Activated CD4-positive, alpha-beta T cell treated with anti-CD3 and anti-CD28 coated beads, Interleukin-2, amount 10 ng/mL, durations not matched to agents 7 days and 5 days (primary cell): ENCODE data around the gene TIMM23. TPM values are rescaled to one million over a fixed set of nuclear protein-coding genes. Genes with fewer than 3 reads are reported as not detected.
"Not testable (repeated sequence)": the region's sequence is repeated elsewhere in the genome, so short reads cannot be mapped to it uniquely, and the experiment has no call there.

ENCODE experiments used
- CTCF ChIA-PET: fragments of 350-600 bp; sonication (Branson Sonifier 250); formaldehyde crosslinking; loops from one replicate; lab custom pipeline; 2021; ENCODE audit warnings: antibody characterized with exemption; lab: Charles Lee
- POLR2A ChIA-PET: fragments of 350-600 bp; sonication (Branson Sonifier 250); formaldehyde crosslinking; loops from one replicate; lab custom pipeline; 2021; ENCODE audit warnings: antibody characterized with exemption; lab: Charles Lee
- DNase-seq: peaks from one replicate; pipeline ENCODE4 v3.0.0-alpha.2; 2020
- H3K27ac Mint-ChIP-seq: one replicate; pipeline ENCODE4 v1.8.0; 2021; ENCODE audit warnings: mild to moderate bottlenecking, moderate library complexity, mixed read lengths
- H3K27me3 Mint-ChIP-seq: one replicate; pipeline ENCODE4 v1.8.0; 2021; ENCODE audit warnings: mixed read lengths
- H3K36me3 Mint-ChIP-seq: one replicate; pipeline ENCODE4 v1.8.0; 2021; ENCODE audit warnings: low read depth, mixed read lengths
- H3K4me1 Mint-ChIP-seq: one replicate; pipeline ENCODE4 v1.8.0; 2021; ENCODE audit warnings: mixed read lengths
- H3K4me3 Mint-ChIP-seq: one replicate; pipeline ENCODE4 v1.8.0; 2021; ENCODE audit warnings: mild to moderate bottlenecking, moderate library complexity, mixed read lengths
- H3K9me3 Mint-ChIP-seq: one replicate; pipeline ENCODE4 v1.8.0; 2021; ENCODE audit warnings: mixed read lengths
- total RNA-seq, 2 experiments: library from RNA; stranded (reverse); gene quantifications; one replicate each; pipeline ENCODE4 v1.2.3, GENCODE V29; 2021

The TIMM23 gene
- total RNA-seq, 2 experiments from 2014 or later: 49.0 to 54.5 TPM

- DNase-seq: no peak
- ChIA-PET POLR2A (no interaction called here), CTCF (interaction anchor here (0.8 to 1.2 kb wide), 2 partner anchors 19 to 227 kb away, joined by 3 read pairs; no protein-coding TSS in a partner anchor)
- Mint-ChIP-seq H3K27ac (no peak overlapping the region), H3K27me3 (no peaks in the 10 kb centered on the region), H3K36me3 (peaks cover 59% of the 10 kb centered on the region), H3K4me1 (no peaks in the 10 kb centered on the region), H3K4me3 (no peak overlapping the region), H3K9me3 (peaks cover 11% of the 10 kb centered on the region)
These were observed 29.0 kb downstream of the TIMM23 start for GRCh38 chr10:46001187-46001756.

- CTCF ChIA-PET: interaction anchor here (1.2 kb wide), 1 partner anchor 226 kb away, joined by 3 read pairs; no protein-coding TSS in a partner anchor
- H3K27ac Mint-ChIP-seq, DNase-seq, POLR2A ChIA-PET, H3K27me3 Mint-ChIP-seq, H3K4me3 Mint-ChIP-seq, H3K4me1 Mint-ChIP-seq: not testable (repeated sequence)
- H3K36me3 Mint-ChIP-seq: peaks cover 66% of the 10 kb centered on the region
- H3K9me3 Mint-ChIP-seq: peaks cover 11% of the 10 kb centered on the region
These were observed 29.9 kb downstream of the TIMM23 start for GRCh38 chr10:46002189-46002687.

DNA sequence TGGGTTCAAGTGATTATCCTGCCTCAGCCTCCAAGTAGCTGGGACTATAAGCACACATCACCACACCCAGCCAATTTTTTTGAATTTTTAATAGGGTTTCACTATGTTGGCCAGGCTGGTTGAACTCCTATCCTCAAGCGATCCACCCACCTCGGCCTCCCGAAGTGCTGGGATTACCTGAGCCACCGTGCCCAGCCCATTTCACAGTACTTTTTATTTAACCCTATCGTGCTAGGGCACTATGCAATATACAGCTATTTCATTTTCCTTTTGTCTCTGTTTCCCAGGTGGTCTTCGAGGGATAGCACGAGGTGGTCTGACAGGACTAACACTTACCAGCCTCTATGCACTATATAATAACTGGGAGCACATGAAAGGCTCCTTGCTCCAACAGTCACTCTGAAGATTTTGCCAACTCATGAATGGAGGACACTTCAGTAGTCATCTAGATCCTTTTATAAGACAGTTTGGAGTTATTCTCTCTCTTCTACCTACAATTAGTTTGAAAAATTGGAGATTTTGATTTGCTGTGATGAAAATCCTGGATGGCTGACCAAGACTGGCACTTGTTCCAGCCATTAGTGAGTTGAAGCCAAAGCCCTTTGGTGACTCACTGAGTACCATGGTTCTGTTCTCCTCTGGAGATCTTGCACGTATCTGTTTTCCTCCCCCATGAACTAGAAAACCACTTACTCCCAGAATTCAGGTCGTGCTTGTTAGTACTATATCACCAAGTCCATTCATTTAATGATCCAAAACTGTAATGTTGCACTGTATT lies 30.8 kb downstream of the TIMM23 start:
- CTCF ChIA-PET: interaction anchor here (1.7 kb wide), 1 partner anchor 14 kb away, joined by 5 read pairs; no protein-coding TSS in a partner anchor
- POLR2A ChIA-PET: no interaction called here
- peaks cover under 1% of the 10 kb centered on the region for H3K4me1 Mint-ChIP-seq
- peaks cover 10% of the 10 kb centered on the region for H3K9me3 Mint-ChIP-seq
- no peak for DNase-seq
- H3K36me3 Mint-ChIP-seq: peaks cover 66% of the 10 kb centered on the region
- no peaks in the 10 kb centered on the region for H3K27me3 Mint-ChIP-seq
- H3K4me3 Mint-ChIP-seq: no peak overlapping the region
- no peak overlapping the region for H3K27ac Mint-ChIP-seq

DNA sequence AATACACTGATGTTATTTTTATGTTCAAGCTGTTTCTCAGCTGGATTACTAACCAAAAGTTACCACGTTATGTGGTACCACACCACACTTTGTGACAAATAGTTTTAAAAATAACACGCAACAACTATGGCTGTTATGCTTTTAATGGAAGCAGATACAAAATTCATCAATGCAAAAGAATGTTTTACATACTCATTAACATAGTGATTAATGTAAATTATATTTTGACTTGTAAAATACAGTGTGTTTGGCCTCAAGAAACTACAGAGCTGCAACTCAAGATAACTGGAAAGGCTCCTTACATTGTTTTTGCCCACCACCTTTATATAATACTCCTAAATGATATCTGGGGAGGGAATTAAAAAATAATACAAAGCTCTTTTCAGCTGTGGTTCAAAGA lies 32.7 kb downstream of the TIMM23 start:
- Mint-ChIP-seq H3K27me3 (no peaks in the 10 kb centered on the region), H3K4me3 (no peak overlapping the region), H3K36me3 (peaks cover 65% of the 10 kb centered on the region), H3K27ac (no peak overlapping the region), H3K9me3 (no peaks in the 10 kb centered on the region), H3K4me1 (peaks cover 4% of the 10 kb centered on the region)
- ChIA-PET POLR2A (no interaction called here), CTCF (interaction anchor here (1.7 to 2.2 kb wide), 2 partner anchors 12 to 24 kb away, joined by 5 to 6 read pairs; no protein-coding TSS in a partner anchor)
- no peak for DNase-seq

DNA sequence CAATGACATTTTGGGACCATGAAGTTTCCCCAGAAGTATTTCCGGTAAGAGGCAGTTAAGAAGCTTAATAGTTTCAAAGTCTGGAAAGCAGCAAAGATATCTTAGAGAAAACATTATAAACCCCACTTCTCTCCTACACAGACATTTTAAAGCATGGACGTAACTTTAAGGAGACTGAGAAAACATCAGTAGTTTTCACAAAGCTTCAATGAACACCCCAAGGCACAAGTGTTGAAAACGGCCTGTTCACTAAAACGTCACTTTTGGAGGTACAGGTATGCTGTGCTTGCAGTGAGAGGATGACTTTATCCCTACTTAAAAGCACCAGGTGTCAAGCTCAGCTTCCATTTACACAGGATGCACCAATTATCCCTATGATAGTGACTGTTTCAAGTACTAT lies 33.1 kb downstream of the TIMM23 start:
- POLR2A ChIA-PET: no interaction called here
- H3K36me3 Mint-ChIP-seq: peaks cover 67% of the 10 kb centered on the region
- no peak overlapping the region for H3K4me3 Mint-ChIP-seq
- no peaks in the 10 kb centered on the region for H3K27me3 Mint-ChIP-seq
- H3K9me3 Mint-ChIP-seq: no peaks in the 10 kb centered on the region
- no peak for DNase-seq
- CTCF ChIA-PET: interaction anchor here (2.2 kb wide), 1 partner anchor 24 kb away, joined by 6 read pairs; no protein-coding TSS in a partner anchor
- peaks cover 4% of the 10 kb centered on the region for H3K4me1 Mint-ChIP-seq
- H3K27ac Mint-ChIP-seq: no peak overlapping the region

DNA sequence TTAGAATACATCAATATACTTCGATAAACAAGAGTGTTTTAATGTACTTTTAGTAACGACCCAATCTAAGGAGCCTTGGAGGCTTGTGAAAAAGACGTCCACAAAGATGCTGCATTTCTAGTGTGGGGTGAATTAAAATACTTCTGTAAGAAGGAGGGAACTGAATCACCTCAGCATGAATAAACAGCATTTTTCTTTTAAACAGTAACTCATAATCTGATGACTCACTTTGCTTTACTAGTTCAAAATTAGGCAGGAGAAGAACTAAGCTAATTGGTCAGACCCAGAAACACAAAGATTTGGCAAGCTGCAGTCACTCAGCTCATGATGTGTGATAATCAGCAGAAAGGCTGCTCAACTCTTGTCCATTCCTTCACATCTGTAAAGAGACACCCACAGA lies 33.9 kb downstream of the TIMM23 start:
- H3K36me3 Mint-ChIP-seq: peaks cover 74% of the 10 kb centered on the region
- H3K27ac Mint-ChIP-seq: peak overlapping the region; percentile 56
- no peaks in the 10 kb centered on the region for H3K27me3 Mint-ChIP-seq
- CTCF ChIA-PET: interaction anchor here (2.2 kb wide), 2 partner anchors 11 to 23 kb away, joined by 6 read pairs; no protein-coding TSS in a partner anchor
- no peak overlapping the region for H3K4me3 Mint-ChIP-seq
- peaks cover 4% of the 10 kb centered on the region for H3K4me1 Mint-ChIP-seq
- no peak for DNase-seq
- no peaks in the 10 kb centered on the region for H3K9me3 Mint-ChIP-seq
- POLR2A ChIA-PET: interaction anchor here (1.6 kb wide), 1 partner anchor 10 kb away, joined by 4 read pairs; no protein-coding TSS in a partner anchor

- no peaks in the 10 kb centered on the region for H3K9me3 Mint-ChIP-seq
- H3K4me1 Mint-ChIP-seq: peaks cover 10% of the 10 kb centered on the region
- POLR2A ChIA-PET: no interaction called here
- no peak overlapping the region for H3K4me3 Mint-ChIP-seq
- H3K27ac Mint-ChIP-seq: no peak overlapping the region
- peaks cover 70% of the 10 kb centered on the region for H3K36me3 Mint-ChIP-seq
- H3K27me3 Mint-ChIP-seq: no peaks in the 10 kb centered on the region
- CTCF ChIA-PET: no interaction called here
- no peak for DNase-seq
These were observed 40.5 kb downstream of the TIMM23 start for GRCh38 chr10:46012746-46013145.

- no peak for DNase-seq
- Mint-ChIP-seq H3K4me3 (no peak overlapping the region), H3K36me3 (peaks cover 63% of the 10 kb centered on the region), H3K4me1 (peaks cover 18% of the 10 kb centered on the region), H3K27me3 (no peaks in the 10 kb centered on the region), H3K9me3 (no peaks in the 10 kb centered on the region), H3K27ac (no peak overlapping the region)
- ChIA-PET CTCF (interaction anchor here (0.6 kb wide), 1 partner anchor 507 kb away, joined by 3 read pairs; no protein-coding TSS in a partner anchor), POLR2A (no interaction called here)
These were observed 41.9 kb downstream of the TIMM23 start for GRCh38 chr10:46014206-46014605.

DNA sequence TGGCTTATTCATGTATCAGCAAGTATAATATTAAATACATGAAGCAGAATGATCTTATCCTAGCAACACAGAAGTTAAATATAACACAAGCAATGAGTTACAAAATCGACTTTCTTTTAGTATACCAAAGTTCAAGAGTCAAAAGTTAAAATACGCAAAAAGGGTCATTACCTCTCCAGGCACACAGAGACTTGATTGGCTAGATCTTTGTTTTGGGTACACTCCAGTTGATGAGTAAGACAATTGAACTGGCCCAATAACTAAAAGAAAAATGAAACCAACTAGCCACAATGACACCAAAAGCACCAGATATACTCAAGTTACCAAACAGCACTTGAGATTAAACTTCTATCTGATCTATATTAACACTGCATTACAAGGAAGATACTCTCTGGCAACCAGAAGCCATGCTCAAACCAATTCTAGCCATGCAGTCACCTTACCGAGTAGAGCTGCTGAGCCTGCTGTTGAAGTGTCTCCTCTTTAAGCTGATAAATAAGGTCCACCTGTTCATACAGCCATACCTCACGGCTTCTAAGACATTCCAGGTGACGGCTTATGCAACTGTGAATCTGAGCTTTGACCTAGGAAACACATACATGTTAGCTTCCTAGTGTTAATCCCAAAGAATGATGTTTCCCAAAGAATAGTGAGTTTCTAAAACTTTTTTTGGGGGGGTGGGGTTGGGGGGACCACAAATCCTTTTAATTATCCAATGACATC lies 42.6 kb downstream of the TIMM23 start:
- Mint-ChIP-seq H3K27me3 (no peaks in the 10 kb centered on the region), H3K9me3 (no peaks in the 10 kb centered on the region), H3K36me3 (peaks cover 58% of the 10 kb centered on the region), H3K4me1 (peaks cover 24% of the 10 kb centered on the region), H3K27ac (no peak overlapping the region), H3K4me3 (no peak overlapping the region)
- no peak for DNase-seq
- ChIA-PET POLR2A (no interaction called here), CTCF (interaction anchor here (1.5 kb wide), 1 partner anchor 12 kb away, joined by 3 read pairs; no protein-coding TSS in a partner anchor)

DNA sequence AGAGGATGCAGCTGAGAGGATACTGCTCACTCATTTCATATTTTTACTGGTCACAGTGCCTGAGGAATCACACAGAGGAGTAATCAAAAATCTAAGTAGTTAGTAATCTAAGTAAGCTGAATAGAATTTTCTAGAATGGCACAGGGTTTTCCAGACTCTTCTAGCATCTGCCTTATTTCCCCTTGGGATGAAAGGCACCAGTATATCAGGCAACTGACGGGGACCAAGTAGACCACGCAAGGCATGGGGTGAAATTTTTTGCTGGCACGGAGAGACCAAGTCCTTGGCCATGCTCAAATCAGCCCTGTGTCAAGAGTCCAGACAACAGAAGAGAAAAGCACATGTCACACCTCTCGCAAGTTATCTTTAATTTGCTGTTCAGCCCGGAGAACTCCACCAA lies 43.9 kb downstream of the TIMM23 start:
- Mint-ChIP-seq H3K4me1 (peaks cover 38% of the 10 kb centered on the region), H3K4me3 (no peak overlapping the region), H3K27me3 (no peaks in the 10 kb centered on the region), H3K36me3 (peaks cover 48% of the 10 kb centered on the region), H3K9me3 (no peaks in the 10 kb centered on the region), H3K27ac (no peak overlapping the region)
- CTCF ChIA-PET: interaction anchor here (1.5 to 1.9 kb wide), 2 partner anchors 10 to 12 kb away, joined by 3 to 5 read pairs; no protein-coding TSS in a partner anchor
- DNase-seq: no peak
- POLR2A ChIA-PET: interaction anchor here (1.5 kb wide), 1 partner anchor 9 kb away, joined by 4 read pairs; no protein-coding TSS in a partner anchor

DNA sequence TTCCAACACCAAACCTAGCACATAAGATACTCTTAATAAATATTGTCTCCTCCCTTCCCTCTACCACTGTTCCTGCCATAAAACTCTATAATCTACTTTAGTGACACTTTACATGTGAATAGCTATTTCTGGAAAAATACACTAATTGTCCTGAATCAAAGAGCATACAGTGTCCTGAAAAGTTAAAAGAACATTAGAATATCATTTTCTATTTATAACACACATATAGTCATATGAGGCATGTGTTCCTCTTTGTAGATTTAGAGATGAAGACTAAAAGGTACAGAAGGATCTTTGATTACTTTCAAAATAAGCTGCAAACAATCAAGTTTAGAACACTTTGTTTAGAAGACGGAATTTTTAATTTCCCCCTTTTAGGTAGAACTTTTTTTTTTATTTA lies 44.5 kb downstream of the TIMM23 start:
- POLR2A ChIA-PET: interaction anchor here (1.5 kb wide), 1 partner anchor 10 kb away, joined by 4 read pairs; no protein-coding TSS in a partner anchor
- no peaks in the 10 kb centered on the region for H3K9me3 Mint-ChIP-seq
- no peak overlapping the region for H3K27ac Mint-ChIP-seq
- no peak overlapping the region for H3K4me3 Mint-ChIP-seq
- H3K36me3 Mint-ChIP-seq: peaks cover 45% of the 10 kb centered on the region
- no peak for DNase-seq
- peaks cover 42% of the 10 kb centered on the region for H3K4me1 Mint-ChIP-seq
- no peaks in the 10 kb centered on the region for H3K27me3 Mint-ChIP-seq
- CTCF ChIA-PET: interaction anchor here (1.6 to 1.9 kb wide), 2 partner anchors 9 to 13 kb away, joined by 5 to 6 read pairs; no protein-coding TSS in a partner anchor

- CTCF ChIA-PET: interaction anchor here (1.0 to 1.9 kb wide), 4 partner anchors 9 to 14 kb away, joined by 3 to 6 read pairs (median 4); no protein-coding TSS in a partner anchor
- Mint-ChIP-seq H3K27me3 (no peaks in the 10 kb centered on the region), H3K27ac (no peak overlapping the region)
These were observed 45.4 kb downstream of the TIMM23 start for GRCh38 chr10:46017733-46018132.

More at GRCh38 chr10:46017733-46018132, 45.4 kb downstream of the TIMM23 start:
- peaks cover 40% of the 10 kb centered on the region for H3K36me3 Mint-ChIP-seq
- peaks cover 49% of the 10 kb centered on the region for H3K4me1 Mint-ChIP-seq
- no peak for DNase-seq
- H3K9me3 Mint-ChIP-seq: no peaks in the 10 kb centered on the region
- POLR2A ChIA-PET: no interaction called here
- no peak overlapping the region for H3K4me3 Mint-ChIP-seq
